ENCODE data around the gene TMC7.
"Not testable (repeated sequence)": the region's sequence is repeated elsewhere in the genome, so short reads cannot be mapped to it uniquely, and the experiment has no call there.

The TMC7 gene

GRCh38 chr16:18942061-18942460 lies 41.7 kb upstream of the TMC7 start:
- Mint-ChIP-seq H3K27ac (no peak overlapping the region), H3K4me1 (no peaks in the 10 kb centered on the region), H3K9me3 (no peaks in the 10 kb centered on the region), H3K4me3 (no peak overlapping the region), H3K36me3 (ENCODE audit: low read depth) (no peaks in the 10 kb centered on the region), H3K27me3 (ENCODE audit: low read depth, poor library complexity) (peaks cover 14% of the 10 kb centered on the region)
- no peak for TF ChIP-seq CTCF (IDR thresholded peaks at IDR 0.05)
- DNase-seq = no peak

GRCh38 chr16:18943414-18943813 lies 40.3 kb upstream of the TMC7 start:
- Mint-ChIP-seq H3K4me1 (no peaks in the 10 kb centered on the region), H3K4me3 (no peak overlapping the region), H3K36me3 (ENCODE audit: low read depth) (no peaks in the 10 kb centered on the region), H3K27me3 (ENCODE audit: low read depth, poor library complexity) (peaks cover 11% of the 10 kb centered on the region), H3K9me3 (no peaks in the 10 kb centered on the region), H3K27ac (no peak overlapping the region)
- no peak for TF ChIP-seq CTCF (IDR thresholded peaks at IDR 0.05)
- DNase-seq = no peak

- peaks cover 11% of the 10 kb centered on the region for H3K27me3 Mint-ChIP-seq (ENCODE audit: low read depth, poor library complexity)
- no peak overlapping the region for H3K4me3 Mint-ChIP-seq
- TF ChIP-seq CTCF (IDR thresholded peaks at IDR 0.05) = no peak
- no peak for DNase-seq
- H3K36me3 Mint-ChIP-seq (ENCODE audit: low read depth) = no peaks in the 10 kb centered on the region
- H3K4me1 Mint-ChIP-seq = no peaks in the 10 kb centered on the region
- H3K27ac Mint-ChIP-seq = no peak overlapping the region
- no peaks in the 10 kb centered on the region for H3K9me3 Mint-ChIP-seq
Observed at GRCh38 chr16:18945233-18945632, 38.5 kb upstream of the TMC7 start.

- TF ChIP-seq CTCF (IDR thresholded peaks at IDR 0.05) = no peak
- no peaks in the 10 kb centered on the region for H3K36me3 Mint-ChIP-seq (ENCODE audit: low read depth)
- peaks cover 8% of the 10 kb centered on the region for H3K27me3 Mint-ChIP-seq (ENCODE audit: low read depth, poor library complexity)
- DNase-seq = no peak
- H3K27ac Mint-ChIP-seq = no peak overlapping the region
- no peaks in the 10 kb centered on the region for H3K4me1 Mint-ChIP-seq
- H3K9me3 Mint-ChIP-seq = no peaks in the 10 kb centered on the region
- H3K4me3 Mint-ChIP-seq = no peak overlapping the region
Observed at GRCh38 chr16:18948372-18949020, 35.2 kb upstream of the TMC7 start.

GRCh38 chr16:18950469-18951185 lies 33.1 kb upstream of the TMC7 start:
- H3K9me3 Mint-ChIP-seq = no peaks in the 10 kb centered on the region
- no peaks in the 10 kb centered on the region for H3K4me1 Mint-ChIP-seq
- no peak overlapping the region for H3K27ac Mint-ChIP-seq
- no peak for TF ChIP-seq CTCF (IDR thresholded peaks at IDR 0.05)
- no peaks in the 10 kb centered on the region for H3K36me3 Mint-ChIP-seq (ENCODE audit: low read depth)
- peaks cover 6% of the 10 kb centered on the region for H3K27me3 Mint-ChIP-seq (ENCODE audit: low read depth, poor library complexity)
- no peak overlapping the region for H3K4me3 Mint-ChIP-seq
- no peak for DNase-seq

- Mint-ChIP-seq H3K27me3 (ENCODE audit: low read depth, poor library complexity) (peaks cover 15% of the 10 kb centered on the region), H3K9me3 (no peaks in the 10 kb centered on the region), H3K4me3 (no peak overlapping the region), H3K36me3 (ENCODE audit: low read depth) (no peaks in the 10 kb centered on the region), H3K4me1 (no peaks in the 10 kb centered on the region), H3K27ac (no peak overlapping the region)
- DNase-seq = no peak
- TF ChIP-seq CTCF (IDR thresholded peaks at IDR 0.05) = no peak
Observed at GRCh38 chr16:18953547-18953946, 30.2 kb upstream of the TMC7 start.

- not testable (repeated sequence) for DNase-seq; H3K36me3 Mint-ChIP-seq (ENCODE audit: low read depth); H3K4me3 Mint-ChIP-seq; H3K27ac Mint-ChIP-seq; H3K9me3 Mint-ChIP-seq; H3K4me1 Mint-ChIP-seq
- H3K27me3 Mint-ChIP-seq (ENCODE audit: low read depth, poor library complexity) = peaks cover 18% of the 10 kb centered on the region
Observed at GRCh38 chr16:18955874-18956580, 27.7 kb upstream of the TMC7 start.

- not testable (repeated sequence) for H3K4me3 Mint-ChIP-seq, H3K27ac Mint-ChIP-seq
Observed at GRCh38 chr16:18956658-18957241, 27.0 kb upstream of the TMC7 start.

More at GRCh38 chr16:18956658-18957241, 27.0 kb upstream of the TMC7 start:
- not testable (repeated sequence) for DNase-seq; H3K9me3 Mint-ChIP-seq; H3K36me3 Mint-ChIP-seq (ENCODE audit: low read depth); H3K4me1 Mint-ChIP-seq
- peaks cover 23% of the 10 kb centered on the region for H3K27me3 Mint-ChIP-seq (ENCODE audit: low read depth, poor library complexity)

Measured in nephron progenitor cell (in vitro differentiated cells).